Measurements from ENCODE around the gene XAB2.

The XAB2 gene

DNA sequence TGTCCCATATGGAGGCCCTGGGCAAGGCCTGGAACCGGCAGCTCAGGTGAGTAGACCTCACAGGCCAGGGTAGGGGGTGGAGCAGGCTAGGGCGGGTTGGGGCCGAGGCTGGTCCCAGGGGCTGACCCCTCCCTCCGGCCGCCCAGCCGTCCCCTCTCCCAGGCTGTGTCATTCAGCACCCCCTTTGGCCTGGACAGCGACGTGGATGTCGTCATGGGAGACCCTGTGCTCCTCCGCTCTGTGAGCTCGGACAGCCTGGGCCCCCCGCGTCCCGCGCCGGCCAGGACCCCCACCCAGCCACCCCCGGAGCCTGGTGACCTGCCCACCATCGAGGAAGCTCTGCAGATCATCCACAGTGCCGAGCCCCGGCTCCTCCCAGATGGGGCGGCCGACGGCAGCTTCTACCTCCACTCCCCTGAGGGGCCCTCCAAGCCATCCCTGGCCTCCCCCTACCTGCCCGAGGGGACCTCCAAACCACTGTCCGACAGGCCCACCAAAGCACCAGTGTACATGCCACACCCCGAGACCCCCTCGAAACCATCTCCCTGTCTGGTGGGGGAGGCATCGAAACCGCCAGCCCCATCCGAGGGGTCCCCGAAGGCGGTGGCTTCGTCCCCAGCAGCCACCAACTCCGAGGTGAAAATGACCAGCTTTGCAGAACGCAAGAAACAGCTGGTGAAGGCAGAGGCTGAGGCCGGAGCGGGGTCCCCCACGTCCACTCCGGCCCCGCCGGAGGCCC, 17.6 kb downstream of the XAB2 start:
- Histone ChIP-seq H3K36me3 (ENCODE audit: control insufficient read depth, insufficient read depth, low read length) (no peaks in the 10 kb centered on the region), H3K4me3 (ENCODE audit: insufficient read depth, low read depth, low read length) (no peak overlapping the region), H3K27me3 (ENCODE audit: control insufficient read depth, insufficient read depth, low read length, poor library complexity, severe bottlenecking) (no peaks in the 10 kb centered on the region), H3K27ac (ENCODE audit: insufficient read depth, low read depth, low read length, poor library complexity, severe bottlenecking) (no peak overlapping the region), H3K4me1 (ENCODE audit: control insufficient read depth, insufficient read depth, low read length) (no peaks in the 10 kb centered on the region), H3K9me3 (ENCODE audit: control insufficient read depth, low read length) (no peaks in the 10 kb centered on the region)
- WGBS, 2 experiments: 94 to 95% methylated on average over 41 of the region's 41 CpGs

DNA sequence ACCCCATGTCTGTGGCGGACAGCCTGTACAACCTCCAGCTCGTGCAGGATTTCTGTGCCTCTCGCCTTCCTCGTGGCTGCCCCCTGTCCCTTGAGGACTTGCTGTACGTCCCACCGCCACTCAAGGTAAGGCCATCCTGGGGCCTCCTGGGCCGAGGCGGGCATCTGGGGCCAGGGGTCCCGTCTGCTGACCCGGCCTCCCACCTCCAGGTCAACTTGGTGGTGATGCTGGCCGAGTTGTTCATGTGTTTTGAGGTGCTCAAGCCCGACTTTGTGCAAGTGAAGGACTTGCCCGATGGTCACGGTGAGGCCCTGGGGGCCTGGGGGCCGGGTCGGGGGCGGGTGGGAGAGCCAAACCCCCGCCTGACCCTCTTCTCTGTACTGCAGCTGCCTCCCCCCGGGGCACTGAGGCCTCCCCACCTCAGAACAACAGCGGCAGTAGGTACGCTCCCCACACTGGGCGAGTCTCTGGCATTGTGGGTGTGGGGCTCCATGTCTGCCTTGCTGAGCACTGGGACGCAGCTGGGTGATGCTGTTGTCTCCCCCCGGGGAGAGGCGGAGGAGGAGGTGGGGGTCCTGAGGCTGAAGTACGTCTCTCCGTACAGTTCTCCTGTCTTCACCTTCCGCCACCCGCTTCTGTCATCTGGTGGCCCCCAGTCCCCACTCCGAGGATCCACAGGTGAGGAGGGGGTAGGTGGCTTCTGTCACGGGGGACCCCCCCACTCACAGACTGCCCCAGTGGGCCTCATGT, 18.7 kb downstream of the XAB2 start:
- 94 to 95% methylated on average over 31 of the region's 31 CpGs for WGBS, 2 experiments
- H3K4me1 ChIP-seq (ENCODE audit: control insufficient read depth, insufficient read depth, low read length): no peaks in the 10 kb centered on the region
- H3K9me3 ChIP-seq (ENCODE audit: control insufficient read depth, low read length): no peaks in the 10 kb centered on the region
- H3K27me3 ChIP-seq (ENCODE audit: control insufficient read depth, insufficient read depth, low read length, poor library complexity, severe bottlenecking): no peaks in the 10 kb centered on the region
- H3K27ac ChIP-seq (ENCODE audit: insufficient read depth, low read depth, low read length, poor library complexity, severe bottlenecking): no peak overlapping the region
- no peaks in the 10 kb centered on the region for H3K36me3 ChIP-seq (ENCODE audit: control insufficient read depth, insufficient read depth, low read length)
- H3K4me3 ChIP-seq (ENCODE audit: insufficient read depth, low read depth, low read length): no peak overlapping the region

- H3K27ac ChIP-seq (ENCODE audit: insufficient read depth, low read depth, low read length, poor library complexity, severe bottlenecking): no peak overlapping the region
- no peaks in the 10 kb centered on the region for H3K4me1 ChIP-seq (ENCODE audit: control insufficient read depth, insufficient read depth, low read length)
- H3K27me3 ChIP-seq (ENCODE audit: control insufficient read depth, insufficient read depth, low read length, poor library complexity, severe bottlenecking): no peaks in the 10 kb centered on the region
- H3K36me3 ChIP-seq (ENCODE audit: control insufficient read depth, insufficient read depth, low read length): no peaks in the 10 kb centered on the region
- no peak overlapping the region for H3K4me3 ChIP-seq (ENCODE audit: insufficient read depth, low read depth, low read length)
- WGBS, 2 experiments: 96 to 97% methylated on average over 25 of the region's 25 CpGs
- no peaks in the 10 kb centered on the region for H3K9me3 ChIP-seq (ENCODE audit: control insufficient read depth, low read length)
These were observed 21.3 kb downstream of the XAB2 start for GRCh38 chr19:7607874-7608560.

GRCh38 chr19:7607212-7607873, 22.0 kb downstream of the XAB2 start:
- 96% methylated on average over 9 to 10 of the region's 10 CpGs for WGBS, 2 experiments
- H3K4me3 ChIP-seq (ENCODE audit: insufficient read depth, low read depth, low read length): no peak overlapping the region

DNA sequence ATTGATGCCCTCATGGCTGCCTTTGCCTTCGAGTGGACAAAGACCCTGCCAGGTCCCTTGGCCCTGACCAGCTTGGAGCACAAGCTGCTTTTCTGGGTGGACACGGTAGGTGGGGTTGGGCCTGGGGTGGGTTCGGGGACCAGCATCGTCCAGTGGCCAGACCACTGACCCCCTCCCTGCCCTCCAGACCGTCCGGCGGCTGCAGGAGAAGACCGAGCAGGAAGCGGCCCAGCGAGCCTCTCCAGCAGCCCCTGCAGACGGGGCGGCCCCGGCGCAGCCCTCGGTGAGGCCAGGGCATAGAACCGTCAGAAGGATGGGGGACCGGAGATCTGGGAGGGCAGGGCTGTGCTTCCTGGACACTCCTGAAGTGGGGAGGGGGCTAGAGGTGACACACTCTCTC, 23.1 kb downstream of the XAB2 start:
- Histone ChIP-seq H3K4me3 (ENCODE audit: insufficient read depth, low read depth, low read length) (no peak overlapping the region), H3K27ac (ENCODE audit: insufficient read depth, low read depth, low read length, poor library complexity, severe bottlenecking) (no peak overlapping the region)
- WGBS, 2 experiments: 94 to 95% methylated on average over 17 of the region's 17 CpGs

More at GRCh38 chr19:7607212-7607873, 22.0 kb downstream of the XAB2 start:
- no peak overlapping the region for H3K27ac ChIP-seq (ENCODE audit: insufficient read depth, low read depth, low read length, poor library complexity, severe bottlenecking)
- H3K36me3 ChIP-seq (ENCODE audit: control insufficient read depth, insufficient read depth, low read length): no peaks in the 10 kb centered on the region
- H3K27me3 ChIP-seq (ENCODE audit: control insufficient read depth, insufficient read depth, low read length, poor library complexity, severe bottlenecking): no peaks in the 10 kb centered on the region
- no peaks in the 10 kb centered on the region for H3K9me3 ChIP-seq (ENCODE audit: control insufficient read depth, low read length)
- H3K4me1 ChIP-seq (ENCODE audit: control insufficient read depth, insufficient read depth, low read length): no peaks in the 10 kb centered on the region

GRCh38 chr19:7605490-7606222, 23.7 kb downstream of the XAB2 start:
- Histone ChIP-seq H3K27me3 (ENCODE audit: control insufficient read depth, insufficient read depth, low read length, poor library complexity, severe bottlenecking) (no peaks in the 10 kb centered on the region), H3K4me1 (ENCODE audit: control insufficient read depth, insufficient read depth, low read length) (no peaks in the 10 kb centered on the region), H3K9me3 (ENCODE audit: control insufficient read depth, low read length) (no peaks in the 10 kb centered on the region), H3K27ac (ENCODE audit: insufficient read depth, low read depth, low read length, poor library complexity, severe bottlenecking) (no peak overlapping the region), H3K4me3 (ENCODE audit: insufficient read depth, low read depth, low read length) (no peak overlapping the region), H3K36me3 (ENCODE audit: control insufficient read depth, insufficient read depth, low read length) (no peaks in the 10 kb centered on the region)
- 89% methylated on average over 12 of the region's 14 CpGs for WGBS, 2 experiments

More for the DNA sequence above, 23.1 kb downstream of the XAB2 start:
- Histone ChIP-seq H3K9me3 (ENCODE audit: control insufficient read depth, low read length) (no peaks in the 10 kb centered on the region), H3K27me3 (ENCODE audit: control insufficient read depth, insufficient read depth, low read length, poor library complexity, severe bottlenecking) (no peaks in the 10 kb centered on the region), H3K4me1 (ENCODE audit: control insufficient read depth, insufficient read depth, low read length) (no peaks in the 10 kb centered on the region), H3K36me3 (ENCODE audit: control insufficient read depth, insufficient read depth, low read length) (no peaks in the 10 kb centered on the region)

GRCh38 chr19:7603919-7604318, 25.4 kb downstream of the XAB2 start:
- Histone ChIP-seq H3K27ac (ENCODE audit: insufficient read depth, low read depth, low read length, poor library complexity, severe bottlenecking) (no peak overlapping the region), H3K4me1 (ENCODE audit: control insufficient read depth, insufficient read depth, low read length) (no peaks in the 10 kb centered on the region), H3K9me3 (ENCODE audit: control insufficient read depth, low read length) (no peaks in the 10 kb centered on the region), H3K36me3 (ENCODE audit: control insufficient read depth, insufficient read depth, low read length) (no peaks in the 10 kb centered on the region), H3K4me3 (ENCODE audit: insufficient read depth, low read depth, low read length) (no peak overlapping the region), H3K27me3 (ENCODE audit: control insufficient read depth, insufficient read depth, low read length, poor library complexity, severe bottlenecking) (no peaks in the 10 kb centered on the region)
- 91% methylated on average over 9 of the region's 9 CpGs for WGBS, 2 experiments

DNA sequence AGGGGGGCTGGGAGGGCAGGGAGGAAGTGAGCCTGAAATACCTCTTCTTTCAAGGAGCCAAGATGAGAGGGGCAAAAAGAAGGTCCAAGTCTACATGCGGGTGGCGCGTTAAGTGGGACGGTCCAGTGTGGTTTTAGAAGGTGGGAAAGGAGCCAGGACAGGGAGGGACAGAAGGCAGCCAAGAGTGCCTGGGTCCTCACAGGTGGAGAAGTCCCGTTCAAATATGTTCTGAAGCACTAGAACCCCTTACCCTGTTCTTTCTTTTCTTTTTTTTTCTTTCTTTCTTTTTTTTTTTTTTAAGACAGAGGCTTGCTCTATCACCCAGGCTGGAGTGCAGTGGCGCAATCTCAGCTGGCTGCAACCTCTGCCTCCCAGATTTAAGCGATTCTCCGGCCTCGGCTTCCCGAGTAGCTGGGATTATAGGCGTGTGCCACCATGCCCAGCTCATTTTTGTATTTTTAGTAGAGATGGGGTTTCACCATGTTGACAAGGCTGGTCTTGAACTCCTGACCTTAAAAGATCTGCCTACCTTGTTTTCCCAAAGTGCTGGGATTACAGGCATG, 26.3 kb downstream of the XAB2 start:
- no peaks in the 10 kb centered on the region for H3K36me3 ChIP-seq (ENCODE audit: control insufficient read depth, insufficient read depth, low read length)
- H3K27ac ChIP-seq (ENCODE audit: insufficient read depth, low read depth, low read length, poor library complexity, severe bottlenecking): no peak overlapping the region
- H3K4me1 ChIP-seq (ENCODE audit: control insufficient read depth, insufficient read depth, low read length): no peaks in the 10 kb centered on the region
- no peaks in the 10 kb centered on the region for H3K9me3 ChIP-seq (ENCODE audit: control insufficient read depth, low read length)
- no peaks in the 10 kb centered on the region for H3K27me3 ChIP-seq (ENCODE audit: control insufficient read depth, insufficient read depth, low read length, poor library complexity, severe bottlenecking)
- H3K4me3 ChIP-seq (ENCODE audit: insufficient read depth, low read depth, low read length): no peak overlapping the region
- WGBS, 2 experiments: 92% methylated on average over 11 of the region's 11 CpGs

- 78 to 79% methylated on average over 15 of the region's 15 CpGs for WGBS, 2 experiments
- Histone ChIP-seq H3K36me3 (ENCODE audit: control insufficient read depth, insufficient read depth, low read length) (no peaks in the 10 kb centered on the region), H3K9me3 (ENCODE audit: control insufficient read depth, low read length) (no peaks in the 10 kb centered on the region), H3K27me3 (ENCODE audit: control insufficient read depth, insufficient read depth, low read length, poor library complexity, severe bottlenecking) (no peaks in the 10 kb centered on the region), H3K27ac (ENCODE audit: insufficient read depth, low read depth, low read length, poor library complexity, severe bottlenecking) (no peak overlapping the region), H3K4me1 (ENCODE audit: control insufficient read depth, insufficient read depth, low read length) (no peaks in the 10 kb centered on the region), H3K4me3 (ENCODE audit: insufficient read depth, low read depth, low read length) (no peak overlapping the region)
These were observed 27.0 kb downstream of the XAB2 start for GRCh38 chr19:7602240-7602934.
